Gastrocnemius medialis (tissue), 4 donors: ENCODE data around the gene MPPE1.

ENCODE experiments used
- CTCF ChIP-seq, 5 experiments: fragments of 450-650 bp in 3 of 5; fragments of 200-600 bp in 2 of 5; sonication (generic) in 2 of 5; IDR thresholded peaks in 4 of 5; conservative IDR thresholded peaks in 1 of 5; 1 replicate in 4 of 5; 2 replicates in 1 of 5; pipeline ENCODE4 v1.5.1; 2016 to 2019; ENCODE audit warnings: antibody characterized with exemption in 5 of 5, mild to moderate bottlenecking in 3 of 5, moderate library complexity in 3 of 5
- POLR2A ChIP-seq, 2 donors: fragments of 450-650 bp; IDR thresholded peaks; one replicate each; pipeline ENCODE4 v1.6.1; 2017; ENCODE audit warnings: antibody characterized with exemption in 2 of 2, mild to moderate bottlenecking in 2 of 2, moderate library complexity in 2 of 2

GRCh38 chr18:11850821-11851145 lies 57.3 kb downstream of the MPPE1 start:
- TF ChIP-seq CTCF (IDR thresholded peaks at IDR 0.05 in 4 of 5, conservative IDR thresholded peaks at IDR 0.05 in 1 of 5) (no peak), POLR2A (IDR thresholded peaks at IDR 0.05) (no peak)
